GM12878 (cell line): ENCODE measurements around the gene SEM1. TPM values are rescaled to one million over a fixed set of nuclear protein-coding genes. Genes with fewer than 3 reads are reported as not detected.

Source experiments
- ATAC-seq: fragments of 200-7000 bp; cut with Tn5 transposase; 3 replicates; pipeline ENCODE4 v1.9.1; 2020; ENCODE audit warnings: mild to moderate bottlenecking, moderate library complexity
- BruUV-seq: library from RNA; stranded (reverse); fragments of 400-500 nt; replicated peaks from 2 replicates; lab custom pipeline; 2021; lab: Mats Ljungman, UMichigan
- CTCF ChIA-PET: fragments of 300-600 bp; sonication (Branson Sonifier 250); formaldehyde crosslinking; extraction: SDS; loops from one replicate; lab custom pipeline; 2021; ENCODE audit warnings: inconsistent platforms; lab: Yijun Ruan, JAX
- POLR2A ChIA-PET: fragments of 350-600 bp; formaldehyde crosslinking; extraction: SDS; loops from one replicate; lab custom pipeline; 2021; ENCODE audit warnings: inconsistent platforms; lab: Charles Lee
- RAD21 ChIA-PET: fragments of 300-600 bp; sonication (Branson Sonifier 250); formaldehyde crosslinking; loops from one replicate; lab custom pipeline; 2023; ENCODE audit warnings: antibody characterized with exemption; ENCODE audit not compliant: unreplicated experiment; lab: Charles Lee
- SMC1A ChIA-PET: fragments of 300-600 bp; sonication (Branson Sonifier 250); formaldehyde crosslinking; loops from one replicate; lab custom pipeline; 2023; ENCODE audit not compliant: unreplicated experiment, uncharacterized antibody; lab: Charles Lee
- DNase-seq: peaks from one replicate; pipeline ENCODE4 v3.0.0-alpha.2; 2011; ENCODE audit warnings: low read depth, low spot score
- FAIRE-seq: peaks from 3 replicates; lab custom pipeline; 2011; peaks lifted over from hg19 to GRCh38; lab: Jason Lieb, UNC
- H2AFZ ChIP-seq: 2 replicates; pipeline ENCODE4 v1.6.0; 2011; ENCODE audit warnings: low read depth, low read length, control low read depth; ENCODE audit not compliant: control insufficient read depth
- H3K27ac ChIP-seq: 2 replicates; pipeline ENCODE4 v1.5.1; 2011; ENCODE audit warnings: control low read depth; ENCODE audit not compliant: control insufficient read depth, insufficient read depth
- H3K27me3 ChIP-seq, 2 experiments: replicated peaks in 1 of 2; 2 replicates each; pipeline versions ENCODE4 v1.6.0 to v1.6.1; 2011; ENCODE audit warnings: low read length in 1 of 2; ENCODE audit not compliant: control insufficient read depth in 2 of 2, insufficient read depth in 2 of 2
- H3K36me3 ChIP-seq, 2 experiments: 2 replicates each; pipeline ENCODE4 v1.5.1; 2011; ENCODE audit warnings: low read length in 1 of 2; ENCODE audit not compliant: control insufficient read depth in 2 of 2, insufficient read depth in 2 of 2
- H3K4me1 ChIP-seq: 2 replicates; pipeline ENCODE4 v1.6.1; 2011; ENCODE audit warnings: mild to moderate bottlenecking, low read length, moderate library complexity, mixed read lengths; ENCODE audit not compliant: control insufficient read depth, insufficient read depth
- H3K4me2 ChIP-seq: 2 replicates; pipeline ENCODE4 v1.6.0; 2011; ENCODE audit warnings: control low read depth; ENCODE audit not compliant: control insufficient read depth, insufficient read depth
- H3K4me3 ChIP-seq: fragments of 200-600 bp; sonication (generic); 2 replicates; pipeline ENCODE4 v1.5.1; 2016
- H3K79me2 ChIP-seq: 2 replicates; pipeline ENCODE4 v1.6.0; 2011; ENCODE audit warnings: low read length; ENCODE audit not compliant: control insufficient read depth, insufficient read depth
- H3K9ac ChIP-seq: 2 replicates; pipeline ENCODE4 v1.8.0; 2011; ENCODE audit warnings: low read length, control low read depth, mixed read lengths; ENCODE audit not compliant: control insufficient read depth, insufficient read depth
- H3K9me3 ChIP-seq: replicated peaks from 3 replicates; pipeline ENCODE4 v1.5.1; 2011; ENCODE audit warnings: mild to moderate bottlenecking, low read length; ENCODE audit not compliant: control insufficient read depth, insufficient read depth
- H4K20me1 ChIP-seq: 2 replicates; pipeline ENCODE4 v1.6.0; 2011; ENCODE audit not compliant: control insufficient read depth, insufficient read depth
- BCL11A ChIP-seq: IDR thresholded peaks from 2 replicates; pipeline ENCODE4 v1.6.1; 2011; ENCODE audit warnings: low read depth, low read length
- BMI1 ChIP-seq: fragments of 450-650 bp; IDR thresholded peaks from 2 replicates; pipeline ENCODE4 v1.6.1; 2016; ENCODE audit warnings: mild to moderate bottlenecking, moderate library complexity, borderline replicate concordance
- CEBPB ChIP-seq, 2 experiments: fragments of 150-350 bp in 1 of 2; IDR thresholded peaks; 2 replicates each; pipeline ENCODE4 v1.6.1; 2012 to 2014; ENCODE audit warnings: low read depth in 2 of 2, low read length in 2 of 2, borderline replicate concordance in 1 of 2, inconsistent platforms in 1 of 2
- CREB1 ChIP-seq: IDR thresholded peaks from 2 replicates; pipeline ENCODE4 v1.6.1; 2012; ENCODE audit warnings: low read depth, mild to moderate bottlenecking, inconsistent platforms
- ELK1 ChIP-seq: IDR thresholded peaks from 2 replicates; pipeline ENCODE4 v1.6.1; 2012; ENCODE audit warnings: low read depth, low read length, improper control_type of control experiment
- HCFC1 ChIP-seq: fragments of 150-350 bp; IDR thresholded peaks from 2 replicates; pipeline ENCODE4 v1.6.1; 2014; ENCODE audit warnings: low read length
- HDAC2 ChIP-seq: fragments of 200-600 bp; sonication (generic); IDR thresholded peaks from 2 replicates; pipeline ENCODE4 v1.6.1; 2017
- IKZF1 ChIP-seq: fragments of 450-650 bp; conservative IDR thresholded peaks from 2 replicates; pipeline ENCODE4 v1.6.1; 2017; ENCODE audit warnings: antibody characterized with exemption, mild to moderate bottlenecking
- MEF2B ChIP-seq: fragments of 450-650 bp; IDR thresholded peaks from 2 replicates; pipeline ENCODE4 v1.6.1; 2018; ENCODE audit warnings: mild to moderate bottlenecking, moderate library complexity; ENCODE audit not compliant: partially characterized antibody, poor library complexity, severe bottlenecking
- RAD21 ChIP-seq: IDR thresholded peaks from 2 replicates; pipeline ENCODE4 v1.6.1; 2011; ENCODE audit warnings: mild to moderate bottlenecking, low read depth, low read length, moderate library complexity; ENCODE audit not compliant: insufficient read depth
- RAD51 ChIP-seq: fragments of 450-650 bp; IDR thresholded peaks from 2 replicates; pipeline ENCODE4 v1.6.1; 2016; ENCODE audit warnings: moderate library complexity, mild to moderate bottlenecking, inconsistent platforms
- RB1 ChIP-seq: fragments of 450-650 bp; formaldehyde crosslinking; IDR thresholded peaks from 2 replicates; pipeline ENCODE4 v1.6.1; 2017; ENCODE audit warnings: mild to moderate bottlenecking, borderline replicate concordance
- SRF ChIP-seq, 2 experiments: IDR thresholded peaks; 2 replicates each; pipeline ENCODE4 v1.6.1; 2011; ENCODE audit warnings: low read depth in 2 of 2, low read length in 2 of 2, mild to moderate bottlenecking in 1 of 2, moderate library complexity in 1 of 2
- WGBS: methylation state at CpG from one replicate; pipeline ENCODE4 v1.1.6; 2016; ENCODE audit warnings: low lambda C conversion rate; ENCODE audit not compliant: insufficient replicate concordance, insufficient coverage; ENCODE audit errors: missing lambda C conversion rate; 5-methylcytosine and 5-hydroxymethylcytosine counted together
- in situ Hi-C: fragments of 300-500 bp; cut with MboI; formaldehyde crosslinking; loops from 9 replicates; pipeline ENCODE4 v1.14.3; 2018; ENCODE audit warnings: mixed read lengths
- intact Hi-C: fragments of 100-400 bp; cut with micrococcal nuclease; formaldehyde crosslinking; loops from one replicate; pipeline ENCODE4 v1.14.2; 2022; ENCODE audit not compliant: unreplicated experiment
- polyA plus RNA-seq, 11 experiments: library from polyadenylated mRNA; depleted of rRNA in 4 of 11; unstranded in 6 of 11; stranded (reverse) in 5 of 11; fragments of >200 nt; fragmentation: Nextera tagmentation in 4 of 11; fragmentation: Illumina TruSeq in 1 of 11; extraction: Ambion mirVana in 4 of 11; extraction: Trizol in 1 of 11; gene quantifications; 1 replicate in 1 of 11; 2 replicates in 10 of 11; pipeline versions ENCODE4 v1.2.1 to v1.2.3, GENCODE V29; 2011 to 2016; ENCODE audit warnings: inconsistent platforms in 2 of 11, missing spikeins in 2 of 11, low read depth in 1 of 11
- total RNA-seq, 4 experiments: library from RNA; depleted of rRNA in 3 of 4; stranded (reverse); fragments of >200 nt in 3 of 4; fragmentation: Illumina TruSeq in 1 of 4; extraction: Trizol in 1 of 4; gene quantifications; 2 replicates each; pipeline versions ENCODE4 v1.2.1 to v1.2.3, GENCODE V29; 2013 to 2021
- TF ChIP-seq, protein P1 (sequence below): fragments of 450-650 bp; IDR thresholded peaks from 2 replicates; pipeline ENCODE4 v1.6.1; 2016; ENCODE audit warnings: mild to moderate bottlenecking
- TF ChIP-seq, protein P2 (sequence below): IDR thresholded peaks from 2 replicates; pipeline ENCODE4 v1.6.1; 2012; ENCODE audit warnings: low read depth, low read length, improper control_type of control experiment
- TF ChIP-seq, protein P3 (sequence below): fragments of 450-650 bp; IDR thresholded peaks from 2 replicates; pipeline ENCODE4 v1.6.1; 2016; ENCODE audit warnings: mild to moderate bottlenecking

Gene SEM1
- total and polyA plus RNA-seq, 10 of the 15 experiments (the other 5 are each of a cell fraction or from before 2014, with no cell fraction given) = 44.6 to 606 (median 356) TPM

DNA sequence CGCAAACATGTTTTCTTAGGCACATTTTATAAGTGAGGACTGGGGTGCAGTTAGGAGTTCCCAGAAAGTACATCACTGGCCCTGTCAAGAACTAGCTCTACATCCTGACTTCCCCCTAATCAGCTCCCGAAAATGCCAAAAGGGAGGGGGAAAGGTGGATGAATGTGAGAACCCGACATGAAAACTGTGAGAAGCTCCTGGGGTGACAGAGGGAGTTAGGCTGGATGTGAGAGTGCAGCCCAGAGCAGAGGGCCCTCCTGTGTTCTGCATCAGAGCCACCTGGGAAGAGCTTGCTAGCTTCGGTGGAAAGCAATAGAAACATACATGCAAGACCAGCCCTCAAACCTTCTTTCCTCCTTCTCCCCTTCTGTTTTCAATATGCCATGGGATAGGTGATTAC lies 30.5 kb upstream of the SEM1 start:
- no peak for ATAC-seq
- H3K79me2 ChIP-seq = no peaks in the 10 kb centered on the region
- no TSS peak for BruUV-seq
- WGBS = 8% methylated on average over 4 of the region's 4 CpGs
- no peak overlapping the region for H3K4me3 ChIP-seq
- intact Hi-C loops (no loop called here), in situ Hi-C loops (no loop called here)
- ChIA-PET CTCF (no interaction called here), RAD21 (no interaction called here), SMC1A (no interaction called here), POLR2A (no interaction called here)
- no peak for FAIRE-seq
- no peaks in the 10 kb centered on the region for H3K9me3 ChIP-seq
- no peaks in the 10 kb centered on the region for H3K4me1 ChIP-seq
- H3K36me3 ChIP-seq = no peaks in the 10 kb centered on the region
- peaks cover 2 to 4% of the 10 kb centered on the region in 2 experiments; a peak in 2 of 4 replicates for H3K27me3 ChIP-seq
- no peak overlapping the region for H2AFZ ChIP-seq
- no peak overlapping the region for H3K4me2 ChIP-seq
- DNase-seq = no peak
- H3K9ac ChIP-seq = no peak overlapping the region
- H4K20me1 ChIP-seq = no peaks in the 10 kb centered on the region
- no peak overlapping the region for H3K27ac ChIP-seq
- TF ChIP-seq RB1 (no peak), ELK1 (no peak), HDAC2 (no peak), SRF (IDR thresholded peaks at IDR 0.05; ENCODE audit: low read depth in 2 of 2, low read length in 2 of 2) (no peak), IKZF1 (no peak), BCL11A (no peak), CREB1 (no peak), CEBPB (IDR thresholded peaks at IDR 0.05; ENCODE audit: borderline replicate concordance in 1 of 2, low read depth in 2 of 2, low read length in 2 of 2) (no peak), BMI1 (no peak), RAD51 (no peak), HCFC1 (no peak), RAD21 (no peak), MEF2B (no peak)
- TF ChIP-seq, protein P1, sequence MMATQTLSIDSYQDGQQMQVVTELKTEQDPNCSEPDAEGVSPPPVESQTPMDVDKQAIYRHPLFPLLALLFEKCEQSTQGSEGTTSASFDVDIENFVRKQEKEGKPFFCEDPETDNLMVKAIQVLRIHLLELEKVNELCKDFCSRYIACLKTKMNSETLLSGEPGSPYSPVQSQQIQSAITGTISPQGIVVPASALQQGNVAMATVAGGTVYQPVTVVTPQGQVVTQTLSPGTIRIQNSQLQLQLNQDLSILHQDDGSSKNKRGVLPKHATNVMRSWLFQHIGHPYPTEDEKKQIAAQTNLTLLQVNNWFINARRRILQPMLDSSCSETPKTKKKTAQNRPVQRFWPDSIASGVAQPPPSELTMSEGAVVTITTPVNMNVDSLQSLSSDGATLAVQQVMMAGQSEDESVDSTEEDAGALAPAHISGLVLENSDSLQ = no peak
- TF ChIP-seq, protein P2, sequence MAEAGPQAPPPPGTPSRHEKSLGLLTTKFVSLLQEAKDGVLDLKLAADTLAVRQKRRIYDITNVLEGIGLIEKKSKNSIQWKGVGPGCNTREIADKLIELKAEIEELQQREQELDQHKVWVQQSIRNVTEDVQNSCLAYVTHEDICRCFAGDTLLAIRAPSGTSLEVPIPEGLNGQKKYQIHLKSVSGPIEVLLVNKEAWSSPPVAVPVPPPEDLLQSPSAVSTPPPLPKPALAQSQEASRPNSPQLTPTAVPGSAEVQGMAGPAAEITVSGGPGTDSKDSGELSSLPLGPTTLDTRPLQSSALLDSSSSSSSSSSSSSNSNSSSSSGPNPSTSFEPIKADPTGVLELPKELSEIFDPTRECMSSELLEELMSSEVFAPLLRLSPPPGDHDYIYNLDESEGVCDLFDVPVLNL = no peak
- TF ChIP-seq, protein P3, sequence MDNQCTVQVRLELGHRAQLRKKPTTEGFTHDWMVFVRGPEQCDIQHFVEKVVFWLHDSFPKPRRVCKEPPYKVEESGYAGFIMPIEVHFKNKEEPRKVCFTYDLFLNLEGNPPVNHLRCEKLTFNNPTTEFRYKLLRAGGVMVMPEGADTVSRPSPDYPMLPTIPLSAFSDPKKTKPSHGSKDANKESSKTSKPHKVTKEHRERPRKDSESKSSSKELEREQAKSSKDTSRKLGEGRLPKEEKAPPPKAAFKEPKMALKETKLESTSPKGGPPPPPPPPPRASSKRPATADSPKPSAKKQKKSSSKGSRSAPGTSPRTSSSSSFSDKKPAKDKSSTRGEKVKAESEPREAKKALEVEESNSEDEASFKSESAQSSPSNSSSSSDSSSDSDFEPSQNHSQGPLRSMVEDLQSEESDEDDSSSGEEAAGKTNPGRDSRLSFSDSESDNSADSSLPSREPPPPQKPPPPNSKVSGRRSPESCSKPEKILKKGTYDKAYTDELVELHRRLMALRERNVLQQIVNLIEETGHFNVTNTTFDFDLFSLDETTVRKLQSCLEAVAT = no peak
